ENCODE results near the gene INTS6.
"Not testable (repeated sequence)": the region's sequence is repeated elsewhere in the genome, so short reads cannot be mapped to it uniquely, and the experiment has no call there.

INTS6 gene

DNA sequence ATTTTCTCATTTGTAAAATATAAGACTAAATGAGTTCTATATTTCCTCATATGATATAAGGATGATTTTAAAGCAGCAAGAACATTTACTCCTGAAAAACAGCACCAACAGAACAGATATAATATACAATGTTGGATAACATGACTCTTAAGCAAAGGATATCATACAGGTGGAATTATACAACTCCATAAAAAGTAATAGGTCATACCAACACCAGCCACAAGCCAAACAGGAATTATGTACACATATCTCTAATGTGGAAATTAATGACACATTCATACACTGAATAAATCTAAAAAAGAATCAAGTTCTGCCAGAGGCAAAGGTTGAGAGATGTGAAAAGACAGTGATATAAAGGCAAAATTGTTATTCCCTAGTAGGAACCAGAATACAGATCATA is 25.9 kb downstream of the INTS6 start:
- no peaks in the 10 kb centered on the region for H3K27me3 ChIP-seq (ENCODE audit: control insufficient read depth in 1 of 2, insufficient read depth in 2 of 2, low read length in 2 of 2)
- H3K4me1 ChIP-seq (ENCODE audit: control insufficient read depth, insufficient read depth, low read length), result no peaks in the 10 kb centered on the region
- no peak overlapping the region for H3K9ac ChIP-seq (ENCODE audit: low read length in 2 of 2)
- no peak overlapping the region for H3K27ac ChIP-seq (ENCODE audit: low read length)
- H3K9me3 ChIP-seq (ENCODE audit: control insufficient read depth in 2 of 2, low read length in 2 of 2), result no peaks in the 10 kb centered on the region
- peaks cover 0 to 2% of the 10 kb centered on the region in 2 donors for H3K36me3 ChIP-seq (ENCODE audit: control insufficient read depth in 2 of 2, insufficient read depth in 2 of 2, low read length in 2 of 2)
- no peak overlapping the region for H3K4me3 ChIP-seq (ENCODE audit: low read length in 2 of 2)

GRCh38 chr13:51425410-51426042 is 27.3 kb downstream of the INTS6 start:
- no peaks in the 10 kb centered on the region for H3K4me1 ChIP-seq (ENCODE audit: control insufficient read depth, insufficient read depth, low read length)
- peak overlapping the region in 1 of 2 donors; percentile 18 for H3K4me3 ChIP-seq (ENCODE audit: low read length in 2 of 2)
- H3K9me3 ChIP-seq (ENCODE audit: control insufficient read depth in 2 of 2, low read length in 2 of 2), result no peaks in the 10 kb centered on the region
- peaks cover 0 to 2% of the 10 kb centered on the region in 2 donors for H3K36me3 ChIP-seq (ENCODE audit: control insufficient read depth in 2 of 2, insufficient read depth in 2 of 2, low read length in 2 of 2)
- no peak overlapping the region for H3K9ac ChIP-seq (ENCODE audit: low read length in 2 of 2)
- H3K27me3 ChIP-seq (ENCODE audit: control insufficient read depth in 1 of 2, insufficient read depth in 2 of 2, low read length in 2 of 2), result no peaks in the 10 kb centered on the region
- no peak overlapping the region for H3K27ac ChIP-seq (ENCODE audit: low read length)

DNA sequence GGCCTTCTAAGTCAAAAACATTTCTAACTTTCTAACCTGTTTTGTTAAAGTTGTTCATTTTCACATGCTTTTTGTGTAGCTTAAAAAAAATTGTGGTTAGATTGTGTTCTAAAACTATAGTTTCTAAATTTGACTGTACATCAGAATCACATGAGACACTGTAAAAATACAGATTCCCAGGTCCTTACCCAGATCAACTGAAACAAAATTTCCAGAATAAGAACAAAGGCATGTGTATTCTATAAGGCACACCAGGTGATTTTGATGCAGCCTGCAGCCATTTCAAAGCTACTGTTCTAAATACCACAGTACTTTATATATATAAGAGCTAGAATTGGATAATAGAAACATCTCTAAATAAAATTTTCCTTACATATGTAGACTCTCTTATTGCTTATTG is 29.1 kb downstream of the INTS6 start:
- H3K27ac ChIP-seq (ENCODE audit: low read length), result no peak overlapping the region
- no peak overlapping the region for H3K9ac ChIP-seq (ENCODE audit: low read length in 2 of 2)
- no peak overlapping the region for H3K4me3 ChIP-seq (ENCODE audit: low read length in 2 of 2)
- H3K4me1 ChIP-seq (ENCODE audit: control insufficient read depth, insufficient read depth, low read length), result no peaks in the 10 kb centered on the region
- H3K36me3 ChIP-seq (ENCODE audit: control insufficient read depth in 2 of 2, insufficient read depth in 2 of 2, low read length in 2 of 2), result peaks cover 0 to 2% of the 10 kb centered on the region in 2 donors
- no peaks in the 10 kb centered on the region for H3K27me3 ChIP-seq (ENCODE audit: control insufficient read depth in 1 of 2, insufficient read depth in 2 of 2, low read length in 2 of 2)
- no peaks in the 10 kb centered on the region for H3K9me3 ChIP-seq (ENCODE audit: control insufficient read depth in 2 of 2, low read length in 2 of 2)

- Histone ChIP-seq H3K36me3 (ENCODE audit: control insufficient read depth in 2 of 2, insufficient read depth in 2 of 2, low read length in 2 of 2) (peaks cover 0 to 2% of the 10 kb centered on the region in 2 donors), H3K4me1 (ENCODE audit: control insufficient read depth, insufficient read depth, low read length) (no peaks in the 10 kb centered on the region), H3K27ac (ENCODE audit: low read length) (no peak overlapping the region), H3K4me3 (ENCODE audit: low read length in 2 of 2) (no peak overlapping the region), H3K9ac (ENCODE audit: low read length in 2 of 2) (no peak overlapping the region), H3K27me3 (ENCODE audit: control insufficient read depth in 1 of 2, insufficient read depth in 2 of 2, low read length in 2 of 2) (no peaks in the 10 kb centered on the region), H3K9me3 (ENCODE audit: control insufficient read depth in 2 of 2, low read length in 2 of 2) (no peaks in the 10 kb centered on the region)
These were observed 30.4 kb downstream of the INTS6 start for GRCh38 chr13:51422484-51422883.

- H3K27me3 ChIP-seq (ENCODE audit: control insufficient read depth in 1 of 2, insufficient read depth in 2 of 2, low read length in 2 of 2), result no peaks in the 10 kb centered on the region
- no peak overlapping the region for H3K9ac ChIP-seq (ENCODE audit: low read length in 2 of 2)
- H3K36me3 ChIP-seq (ENCODE audit: control insufficient read depth in 2 of 2, insufficient read depth in 2 of 2, low read length in 2 of 2), result peaks cover 0 to 7% of the 10 kb centered on the region in 2 donors
- no peak overlapping the region for H3K27ac ChIP-seq (ENCODE audit: low read length)
- H3K4me3 ChIP-seq (ENCODE audit: low read length in 2 of 2), result no peak overlapping the region
- H3K9me3 ChIP-seq (ENCODE audit: control insufficient read depth in 2 of 2, low read length in 2 of 2), result no peaks in the 10 kb centered on the region
- H3K4me1 ChIP-seq (ENCODE audit: control insufficient read depth, insufficient read depth, low read length), result no peaks in the 10 kb centered on the region
These were observed 31.9 kb downstream of the INTS6 start for GRCh38 chr13:51420681-51421490.

- Histone ChIP-seq H3K27ac (ENCODE audit: low read length) (no peak overlapping the region), H3K4me3 (ENCODE audit: low read length in 2 of 2) (no peak overlapping the region), H3K9me3 (ENCODE audit: control insufficient read depth in 2 of 2, low read length in 2 of 2) (no peaks in the 10 kb centered on the region), H3K27me3 (ENCODE audit: control insufficient read depth in 1 of 2, insufficient read depth in 2 of 2, low read length in 2 of 2) (no peaks in the 10 kb centered on the region), H3K4me1 (ENCODE audit: control insufficient read depth, insufficient read depth, low read length) (no peaks in the 10 kb centered on the region), H3K9ac (ENCODE audit: low read length in 2 of 2) (no peak overlapping the region), H3K36me3 (ENCODE audit: control insufficient read depth in 2 of 2, insufficient read depth in 2 of 2, low read length in 2 of 2) (peaks cover 0 to 7% of the 10 kb centered on the region in 2 donors)
These were observed 33.7 kb downstream of the INTS6 start for GRCh38 chr13:51419001-51419636.

DNA sequence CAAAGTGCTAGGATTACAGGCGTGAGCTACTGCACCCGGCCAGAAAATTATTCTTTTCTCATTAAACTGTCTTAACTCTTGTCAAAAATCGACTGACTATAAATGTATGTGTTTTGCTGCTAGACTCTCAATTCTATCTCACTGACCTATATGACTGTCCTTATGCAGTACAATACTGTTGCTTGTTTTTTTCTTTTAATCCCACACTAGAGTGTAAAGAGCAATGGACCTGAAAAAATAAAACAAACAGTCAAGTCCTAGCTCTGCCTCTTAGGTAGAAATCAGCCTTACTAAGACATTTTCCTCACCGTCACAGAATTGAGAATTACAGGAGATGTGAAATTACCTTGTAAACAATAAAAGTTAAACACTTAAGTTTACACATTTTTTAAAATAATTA is 35.1 kb downstream of the INTS6 start:
- Histone ChIP-seq H3K4me1 (ENCODE audit: control insufficient read depth, insufficient read depth, low read length) (no peaks in the 10 kb centered on the region), H3K9me3 (ENCODE audit: control insufficient read depth in 2 of 2, low read length in 2 of 2) (no peaks in the 10 kb centered on the region)

DNA sequence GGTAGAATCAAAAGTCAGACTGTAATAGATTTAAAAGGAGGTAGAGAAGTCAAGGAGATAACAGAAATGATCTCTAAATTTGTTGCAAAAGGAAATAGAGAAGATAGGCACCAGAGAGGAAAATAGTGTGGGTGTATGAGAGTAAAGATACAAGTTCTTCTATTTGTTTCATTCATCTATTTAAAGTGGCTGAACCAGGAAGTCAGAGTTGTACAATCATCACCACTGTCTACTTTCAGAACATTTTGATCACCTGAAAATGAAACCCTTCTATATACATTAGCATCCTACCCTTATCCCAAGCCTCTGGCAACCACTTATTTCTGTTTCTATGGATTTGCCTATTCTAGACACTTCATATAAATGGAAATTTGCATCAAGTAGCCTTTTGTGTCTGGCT is 36.7 kb downstream of the INTS6 start:
- H3K36me3 ChIP-seq (ENCODE audit: control insufficient read depth in 2 of 2, insufficient read depth in 2 of 2, low read length in 2 of 2), result peaks cover 0 to 5% of the 10 kb centered on the region in 2 donors
- H3K4me3 ChIP-seq (ENCODE audit: low read length in 2 of 2), result no peak overlapping the region
- H3K27ac ChIP-seq (ENCODE audit: low read length), result no peak overlapping the region
- no peaks in the 10 kb centered on the region for H3K9me3 ChIP-seq (ENCODE audit: control insufficient read depth in 2 of 2, low read length in 2 of 2)
- no peaks in the 10 kb centered on the region for H3K4me1 ChIP-seq (ENCODE audit: control insufficient read depth, insufficient read depth, low read length)
- no peaks in the 10 kb centered on the region for H3K27me3 ChIP-seq (ENCODE audit: control insufficient read depth in 1 of 2, insufficient read depth in 2 of 2, low read length in 2 of 2)
- no peak overlapping the region for H3K9ac ChIP-seq (ENCODE audit: low read length in 2 of 2)

More for the DNA sequence above, 35.1 kb downstream of the INTS6 start:
- peaks cover 0 to 5% of the 10 kb centered on the region in 2 donors for H3K36me3 ChIP-seq (ENCODE audit: control insufficient read depth in 2 of 2, insufficient read depth in 2 of 2, low read length in 2 of 2)
- no peak overlapping the region for H3K9ac ChIP-seq (ENCODE audit: low read length in 2 of 2)
- no peak overlapping the region for H3K4me3 ChIP-seq (ENCODE audit: low read length in 2 of 2)
- H3K27me3 ChIP-seq (ENCODE audit: control insufficient read depth in 1 of 2, insufficient read depth in 2 of 2, low read length in 2 of 2), result no peaks in the 10 kb centered on the region
- H3K27ac ChIP-seq (ENCODE audit: low read length), result no peak overlapping the region

GRCh38 chr13:51415339-51415738 is 37.5 kb downstream of the INTS6 start:
- H3K27ac ChIP-seq (ENCODE audit: low read length); H3K9ac ChIP-seq (ENCODE audit: low read length in 2 of 2); H3K36me3 ChIP-seq (ENCODE audit: control insufficient read depth in 2 of 2, insufficient read depth in 2 of 2, low read length in 2 of 2); H3K4me3 ChIP-seq (ENCODE audit: low read length in 2 of 2); H3K27me3 ChIP-seq (ENCODE audit: control insufficient read depth in 1 of 2, insufficient read depth in 2 of 2, low read length in 2 of 2); H3K9me3 ChIP-seq (ENCODE audit: control insufficient read depth in 2 of 2, low read length in 2 of 2); H3K4me1 ChIP-seq (ENCODE audit: control insufficient read depth, insufficient read depth, low read length): not testable (repeated sequence)

DNA sequence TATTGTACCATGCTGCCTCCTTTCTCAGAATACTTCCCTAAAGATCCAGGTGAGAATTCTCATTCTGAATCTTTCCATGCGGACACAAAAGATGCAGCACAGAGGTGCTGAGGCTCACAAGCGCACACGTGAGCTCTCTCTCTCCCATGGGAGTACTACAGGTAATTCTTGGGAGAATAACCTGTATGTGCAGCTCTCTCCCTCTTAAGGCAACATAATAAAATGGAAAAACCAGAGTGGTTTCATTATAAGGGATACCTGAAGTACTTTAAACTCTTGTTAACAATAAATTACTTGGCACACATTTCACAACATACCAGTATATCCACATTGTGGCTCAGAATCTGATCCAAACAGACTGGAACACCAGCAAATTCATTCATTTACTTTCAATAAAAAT is 40.4 kb downstream of the INTS6 start:
- Histone ChIP-seq H3K4me1 (ENCODE audit: control insufficient read depth, insufficient read depth, low read length) (no peaks in the 10 kb centered on the region), H3K36me3 (ENCODE audit: control insufficient read depth in 2 of 2, insufficient read depth in 2 of 2, low read length in 2 of 2) (peaks cover 0 to 5% of the 10 kb centered on the region in 2 donors), H3K27ac (ENCODE audit: low read length) (no peak overlapping the region), H3K9me3 (ENCODE audit: control insufficient read depth in 2 of 2, low read length in 2 of 2) (no peaks in the 10 kb centered on the region), H3K9ac (ENCODE audit: low read length in 2 of 2) (no peak overlapping the region), H3K4me3 (ENCODE audit: low read length in 2 of 2) (no peak overlapping the region), H3K27me3 (ENCODE audit: control insufficient read depth in 1 of 2, insufficient read depth in 2 of 2, low read length in 2 of 2) (no peaks in the 10 kb centered on the region)
